ENCODE results near the gene STAB2.

Gene STAB2

GRCh38 chr12:103548622-103549601, 38.2 kb upstream of the STAB2 start:
- no peak overlapping the region for H3K4me3 ChIP-seq (ENCODE audit: low read depth, low read length)
- TF ChIP-seq CTCF (IDR thresholded peaks at IDR 0.05; ENCODE audit: low read depth, low read length), result peak; percentile 78

- TF ChIP-seq CTCF (IDR thresholded peaks at IDR 0.05; ENCODE audit: low read depth, low read length), result no peak
- no peak overlapping the region for H3K4me3 ChIP-seq (ENCODE audit: low read depth, low read length)
Measured at GRCh38 chr12:103556890-103557627, 30.0 kb upstream of the STAB2 start.

GRCh38 chr12:103557628-103558010, 29.5 kb upstream of the STAB2 start:
- no peak overlapping the region for H3K4me3 ChIP-seq (ENCODE audit: low read depth, low read length)
- no peak for TF ChIP-seq CTCF (IDR thresholded peaks at IDR 0.05; ENCODE audit: low read depth, low read length)

- TF ChIP-seq CTCF (IDR thresholded peaks at IDR 0.05; ENCODE audit: low read depth, low read length), result no peak
- H3K4me3 ChIP-seq (ENCODE audit: low read depth, low read length), result no peak overlapping the region
Measured at GRCh38 chr12:103558879-103559278, 28.2 kb upstream of the STAB2 start.

GRCh38 chr12:103560604-103561101, 26.4 kb upstream of the STAB2 start:
- no peak for TF ChIP-seq CTCF (IDR thresholded peaks at IDR 0.05; ENCODE audit: low read depth, low read length)
- no peak overlapping the region for H3K4me3 ChIP-seq (ENCODE audit: low read depth, low read length)

- no peak for TF ChIP-seq CTCF (IDR thresholded peaks at IDR 0.05; ENCODE audit: low read depth, low read length)
Measured at GRCh38 chr12:103561174-103561573, 25.9 kb upstream of the STAB2 start.

More at GRCh38 chr12:103561174-103561573, 25.9 kb upstream of the STAB2 start:
- H3K4me3 ChIP-seq (ENCODE audit: low read depth, low read length), result no peak overlapping the region

Measured in WI38 (cell line).